Thoracic aorta (tissue), 2 donors: ENCODE data around the gene DEAF1. TPM values are rescaled to one million over a fixed set of nuclear protein-coding genes. Genes with fewer than 3 reads are reported as not detected.

Experiments used
- ATAC-seq: fragments of 150-250 bp; one replicate; pipeline ENCODE4 v1.8.0; 2017; ENCODE audit warnings: low read depth; ENCODE audit not compliant: insufficient number of reproducible peaks, low FRiP score
- DNase-seq: peaks from one replicate; pipeline ENCODE4 v3.0.0-alpha.2; 2020; ENCODE audit warnings: low spot score
- H3K27ac ChIP-seq, 2 donors: fragments of 200-600 bp; sonication (generic); 1 replicate in 1 of 2; 2 replicates in 1 of 2; pipeline ENCODE4 v1.5.1; 2016; ENCODE audit warnings: mild to moderate bottlenecking in 2 of 2, moderate library complexity in 2 of 2
- H3K27me3 ChIP-seq: fragments of 200-600 bp; sonication (generic); replicated peaks from 2 replicates; pipeline ENCODE4 v1.6.0; 2016; ENCODE audit warnings: mild to moderate bottlenecking; ENCODE audit not compliant: insufficient read depth
- H3K36me3 ChIP-seq: fragments of 200-600 bp; sonication (generic); one replicate; pipeline ENCODE4 v1.5.1; 2016
- H3K4me1 ChIP-seq, 2 donors: fragments of 200-600 bp; sonication (generic); 1 replicate in 1 of 2; 2 replicates in 1 of 2; pipeline versions ENCODE4 v1.5.1 to v1.6.0; 2016; ENCODE audit warnings: low read depth in 2 of 2, mild to moderate bottlenecking in 1 of 2; ENCODE audit not compliant: control insufficient read depth in 1 of 2
- H3K4me3 ChIP-seq: fragments of 200-600 bp; sonication (generic); 2 replicates; pipeline ENCODE4 v1.5.1; 2016; ENCODE audit warnings: mild to moderate bottlenecking
- H3K9me3 ChIP-seq: fragments of 200-600 bp; sonication (generic); 2 replicates; pipeline ENCODE4 v1.5.1; 2016
- total RNA-seq, 2 donors: library from RNA; depleted of rRNA; stranded (reverse); fragments of >200 nt; gene quantifications; one replicate each; pipeline versions ENCODE4 v1.1.0 to v1.2.3, GENCODE V29; 2016
- TF ChIP-seq, protein P1 (sequence below): fragments of 200-600 bp; sonication (generic); IDR thresholded peaks from one replicate; pipeline ENCODE4 v1.5.1; 2019; ENCODE audit warnings: antibody characterized with exemption

DEAF1 gene
- total RNA-seq, 2 donors from 2014 or later: 22.1 to 67.0 TPM

- TF ChIP-seq, protein P1, sequence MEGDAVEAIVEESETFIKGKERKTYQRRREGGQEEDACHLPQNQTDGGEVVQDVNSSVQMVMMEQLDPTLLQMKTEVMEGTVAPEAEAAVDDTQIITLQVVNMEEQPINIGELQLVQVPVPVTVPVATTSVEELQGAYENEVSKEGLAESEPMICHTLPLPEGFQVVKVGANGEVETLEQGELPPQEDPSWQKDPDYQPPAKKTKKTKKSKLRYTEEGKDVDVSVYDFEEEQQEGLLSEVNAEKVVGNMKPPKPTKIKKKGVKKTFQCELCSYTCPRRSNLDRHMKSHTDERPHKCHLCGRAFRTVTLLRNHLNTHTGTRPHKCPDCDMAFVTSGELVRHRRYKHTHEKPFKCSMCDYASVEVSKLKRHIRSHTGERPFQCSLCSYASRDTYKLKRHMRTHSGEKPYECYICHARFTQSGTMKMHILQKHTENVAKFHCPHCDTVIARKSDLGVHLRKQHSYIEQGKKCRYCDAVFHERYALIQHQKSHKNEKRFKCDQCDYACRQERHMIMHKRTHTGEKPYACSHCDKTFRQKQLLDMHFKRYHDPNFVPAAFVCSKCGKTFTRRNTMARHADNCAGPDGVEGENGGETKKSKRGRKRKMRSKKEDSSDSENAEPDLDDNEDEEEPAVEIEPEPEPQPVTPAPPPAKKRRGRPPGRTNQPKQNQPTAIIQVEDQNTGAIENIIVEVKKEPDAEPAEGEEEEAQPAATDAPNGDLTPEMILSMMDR: no peak
- ATAC-seq (no peak), DNase-seq (no peak)
- Histone ChIP-seq H3K9me3 (no peaks in the 10 kb centered on the region), H3K4me3 (no peak overlapping the region), H3K36me3 (peaks cover 76% of the 10 kb centered on the region), H3K27me3 (no peaks in the 10 kb centered on the region), H3K4me1 (no peaks in the 10 kb centered on the region), H3K27ac (no peak overlapping the region)
Observed at GRCh38 chr11:597166-597725, 97.8 kb downstream of the DEAF1 start.

DNA sequence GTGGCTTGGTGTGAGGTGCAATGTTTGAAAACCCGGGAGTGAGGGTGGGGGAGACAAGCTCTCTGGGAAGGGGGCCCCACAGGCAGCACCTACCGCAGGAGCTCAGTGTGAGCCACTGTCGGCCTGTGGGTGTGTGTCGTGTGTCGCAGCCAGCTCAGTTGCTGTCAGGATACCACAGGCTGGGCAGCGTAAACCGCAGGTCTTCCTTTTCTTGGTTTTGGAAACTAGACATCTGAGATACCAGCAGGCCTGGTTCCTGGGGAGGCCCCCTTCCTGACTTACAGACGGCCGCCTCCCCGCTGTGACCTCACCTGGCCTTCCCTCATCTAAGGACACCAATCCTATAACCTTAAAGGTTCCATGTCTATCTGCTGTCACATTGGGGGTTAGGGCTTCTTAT, 98.6 kb downstream of the DEAF1 start:
- no peak for ATAC-seq
- DNase-seq: no peak
- Histone ChIP-seq H3K9me3 (no peaks in the 10 kb centered on the region), H3K27me3 (no peaks in the 10 kb centered on the region), H3K4me1 (no peaks in the 10 kb centered on the region), H3K4me3 (no peak overlapping the region), H3K27ac (no peak overlapping the region), H3K36me3 (peaks cover 73% of the 10 kb centered on the region)
- TF ChIP-seq, protein P1: no peak

DNA sequence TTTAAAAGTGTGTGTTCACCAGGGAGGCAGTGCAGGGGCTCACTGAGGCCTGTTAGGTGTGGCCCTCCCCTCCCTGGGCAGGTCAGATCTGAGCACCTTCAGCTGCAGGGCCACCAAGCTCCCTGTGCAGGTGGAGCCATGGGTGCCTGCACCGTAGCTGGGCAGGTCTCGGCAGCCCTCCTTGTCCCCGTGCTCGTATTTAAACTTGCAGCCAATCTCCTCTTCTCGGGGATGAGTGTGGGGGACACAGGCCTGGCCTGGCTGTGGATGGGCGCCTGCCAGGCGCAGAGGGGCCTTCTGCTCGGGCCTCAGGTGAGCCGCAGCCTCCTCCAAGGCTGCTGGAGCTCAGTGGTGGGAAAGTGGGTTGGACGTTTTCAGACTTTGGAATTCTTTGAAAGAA, 99.6 kb downstream of the DEAF1 start:
- no peak for ATAC-seq
- TF ChIP-seq, protein P1: no peak
- H3K27ac ChIP-seq: no peak overlapping the region
- no peak for DNase-seq
- no peaks in the 10 kb centered on the region for H3K9me3 ChIP-seq
- H3K27me3 ChIP-seq: no peaks in the 10 kb centered on the region
- peaks cover 74% of the 10 kb centered on the region for H3K36me3 ChIP-seq
- no peaks in the 10 kb centered on the region for H3K4me1 ChIP-seq
- no peak overlapping the region for H3K4me3 ChIP-seq

Other genes starting within 250 kb of the DEAF1 start
- 10 to 100 TPM; 34.0 to 34.7 TPM for gene PTDSS2, start 244.9 kb downstream of the DEAF1 start, total RNA-seq
- 100 to 1,000 TPM; 224 to 355 TPM for gene RNH1, start 188.0 kb downstream of the DEAF1 start, total RNA-seq
- gene HRAS, start 159.6 kb downstream of the DEAF1 start, total RNA-seq: 10 to 100 TPM; 17.7 to 32.4 TPM
- under 1 TPM in 1 of 2 donors, not detected in 1; 0.41 TPM for gene LRRC56, start 157.7 kb downstream of the DEAF1 start, total RNA-seq
- 1 to 10 TPM; 1.1 to 2.7 TPM for gene LMNTD2, start 134.5 kb downstream of the DEAF1 start, total RNA-seq
- gene RASSF7, start 134.3 kb downstream of the DEAF1 start, total RNA-seq: 10 to 100 TPM in 1 of 2 donors, 1 to 10 TPM in 1; 7.3 to 20.6 TPM
- 10 to 100 TPM; 31.3 to 39.6 TPM for gene PHRF1, start 118.8 kb downstream of the DEAF1 start, total RNA-seq
- 10 to 100 TPM; 33.8 to 45.4 TPM for gene IRF7, start 79.3 kb downstream of the DEAF1 start, total RNA-seq
- not detected for gene CDHR5, start 70.3 kb downstream of the DEAF1 start, total RNA-seq
- not detected for gene SCT, start 68.0 kb downstream of the DEAF1 start, total RNA-seq
- under 1 TPM in 1 of 2 donors, not detected in 1; 0.27 TPM for gene DRD4, start 58.0 kb downstream of the DEAF1 start, total RNA-seq
- gene TMEM80, start 594 bp upstream of the DEAF1 start, total RNA-seq: 10 to 100 TPM; 22.4 to 22.5 TPM
- gene EPS8L2, start 11.0 kb upstream of the DEAF1 start, total RNA-seq: 10 to 100 TPM; 39.6 to 75.9 TPM
- 100 to 1,000 TPM; 132 to 232 TPM for gene TALDO1, start 52.2 kb upstream of the DEAF1 start, total RNA-seq
- gene GATD1, start 82.3 kb upstream of the DEAF1 start, total RNA-seq: 10 to 100 TPM; 32.5 to 48.7 TPM
- gene CEND1, start 94.9 kb upstream of the DEAF1 start, total RNA-seq: not detected
- gene SLC25A22, start 103.1 kb upstream of the DEAF1 start, total RNA-seq: 10 to 100 TPM; 10.7 to 16.9 TPM
- gene PIDD1, start 110.0 kb upstream of the DEAF1 start, total RNA-seq: 10 to 100 TPM; 10.9 to 52.0 TPM
- gene RPLP2, start 114.7 kb upstream of the DEAF1 start, total RNA-seq: 100 to 1,000 TPM; 170 to 221 TPM
- gene PNPLA2, start 123.7 kb upstream of the DEAF1 start, total RNA-seq: 100 to 1,000 TPM; 105 to 115 TPM
- gene CRACR2B, start 132.7 kb upstream of the DEAF1 start, total RNA-seq: 10 to 100 TPM in 1 of 2 donors, 1 to 10 TPM in 1; 9.6 to 11.6 TPM
- gene CD151, start 137.7 kb upstream of the DEAF1 start, total RNA-seq: 1,000 to 10,000 TPM in 1 of 2 donors, 100 to 1,000 TPM in 1; 532 to 1,455 TPM
- 10 to 100 TPM; 20.8 to 63.0 TPM for gene POLR2L, start 147.3 kb upstream of the DEAF1 start, total RNA-seq
- gene TSPAN4, start 147.6 kb upstream of the DEAF1 start, total RNA-seq: 100 to 1,000 TPM in 1 of 2 donors, 10 to 100 TPM in 1; 55.5 to 107 TPM
- 100 to 1,000 TPM in 1 of 2 donors, 10 to 100 TPM in 1; 61.2 to 195 TPM for gene CHID1, start 215.6 kb upstream of the DEAF1 start, total RNA-seq
- 100 to 1,000 TPM in 1 of 2 donors, 10 to 100 TPM in 1; 99.0 to 109 TPM for gene AP2A2, start 230.6 kb upstream of the DEAF1 start, total RNA-seq